Esophagus muscularis mucosa (tissue), 4 donors: ENCODE results near the gene FPGT. TPM values are rescaled to one million over a fixed set of nuclear protein-coding genes. Genes with fewer than 3 reads are reported as not detected.
"Not testable (repeated sequence)": the region's sequence is repeated elsewhere in the genome, so short reads cannot be mapped to it uniquely, and the experiment has no call there.

Experiments used
- DNase-seq: peaks from one replicate; pipeline ENCODE4 v3.0.0-alpha.2; 2017; ENCODE audit errors: extremely low spot score
- H3K27ac ChIP-seq, 4 donors: fragments of 200-600 bp; sonication (generic); replicated peaks in 1 of 4; 1 replicate in 3 of 4; 2 replicates in 1 of 4; pipeline ENCODE4 v1.5.1; 2016 to 2019; ENCODE audit warnings: mild to moderate bottlenecking in 1 of 4
- H3K27me3 ChIP-seq, 4 donors: fragments of 200-600 bp; sonication (generic); one replicate each; pipeline versions ENCODE4 v1.5.1 to v1.6.0; 2016 to 2019
- H3K36me3 ChIP-seq, 4 donors: fragments of 200-600 bp; sonication (generic); one replicate each; pipeline ENCODE4 v1.5.1; 2016 to 2019
- H3K4me1 ChIP-seq, 4 donors: fragments of 200-600 bp; sonication (generic); one replicate each; pipeline ENCODE4 v1.5.1; 2016 to 2019
- H3K4me3 ChIP-seq, 4 donors: fragments of 200-600 bp; sonication (generic); 1 replicate in 2 of 4; 2 replicates in 2 of 4; pipeline ENCODE4 v1.5.1; 2016 to 2019; ENCODE audit warnings: mild to moderate bottlenecking in 4 of 4, moderate library complexity in 1 of 4
- H3K9me3 ChIP-seq, 4 donors: fragments of 200-600 bp; sonication (generic); 1 replicate in 3 of 4; 2 replicates in 1 of 4; pipeline ENCODE4 v1.5.1; 2016 to 2019
- CTCF ChIP-seq, 3 experiments: fragments of 200-600 bp in 2 of 3; fragments of 450-650 bp in 1 of 3; sonication (generic) in 2 of 3; IDR thresholded peaks; one replicate each; pipeline ENCODE4 v1.5.1; 2017 to 2019; ENCODE audit warnings: antibody characterized with exemption in 3 of 3, mild to moderate bottlenecking in 2 of 3, moderate library complexity in 1 of 3
- EP300 ChIP-seq: sonication (generic); formaldehyde crosslinking; IDR thresholded peaks from one replicate; pipeline ENCODE4 v1.6.1; 2017; ENCODE audit warnings: antibody characterized with exemption
- POLR2A ChIP-seq: fragments of 450-650 bp; IDR thresholded peaks from one replicate; pipeline ENCODE4 v1.6.1; 2017; ENCODE audit warnings: antibody characterized with exemption, moderate library complexity, mild to moderate bottlenecking, low read depth
- POLR2AphosphoS5 ChIP-seq, 2 donors: sonication (generic); formaldehyde crosslinking; IDR thresholded peaks; one replicate each; pipeline ENCODE4 v1.6.1; 2017; ENCODE audit warnings: antibody characterized with exemption in 2 of 2
- WGBS: methylation state at CpG from one replicate; pipeline ENCODE4 v1.1.5; 2018; 5-methylcytosine and 5-hydroxymethylcytosine counted together
- intact Hi-C: fragments of 100-400 bp; cut with DNase I; formaldehyde crosslinking; loops from one replicate; pipeline ENCODE4 v1.15.1; 2023
- total RNA-seq, 4 donors: library from RNA; depleted of rRNA; stranded (reverse); fragments of >200 nt; gene quantifications; one replicate each; pipeline versions ENCODE4 v1.1.0 to v1.2.1, GENCODE V29; 2016

The FPGT gene
- total RNA-seq, result 10 to 100 TPM in 1 of 4 donors, 1 to 10 TPM in 3; 6.9 to 13.7 (median 8.1) TPM

- TF ChIP-seq POLR2AphosphoS5 (IDR thresholded peaks at IDR 0.05), result peak; percentile 93 to 95
- no peak for TF ChIP-seq EP300
- peak; percentile 40 for TF ChIP-seq POLR2A
- Histone ChIP-seq H3K36me3 (peaks cover 0 to 15% (median 10%) of the 10 kb centered on the region in 4 donors), H3K9me3 (no peaks in the 10 kb centered on the region), H3K4me1 (peaks cover 0 to 21% (median 17%) of the 10 kb centered on the region in 4 donors), H3K27me3 (no peaks in the 10 kb centered on the region), H3K27ac (peak within 1 kb of the TSS; percentile 77 to 86 (median 82)), H3K4me3 (peak within 1 kb of the TSS; percentile 63 to 72 (median 64))
- DNase-seq, result peak; percentile 98
- intact Hi-C loops, result no loop called here
- 4% methylated on average over 19 of the region's 41 CpGs for WGBS
These were observed at the start of gene FPGT, which contains the start of gene LRRIQ3 for GRCh38 chr1:74197657-74198552. Gene FPGT (plus strand): TSS chr1:74198242. CDS start chr1:74198279, 37 bp downstream. Gene LRRIQ3 (minus strand): TSS chr1:74198176. CDS start chr1:74183684, 14,492 bp downstream.

GRCh38 chr1:74160046-74160445 lies 38.0 kb upstream of the FPGT start:
- intact Hi-C loops, result no loop called here
- WGBS, result 71% methylated on average over 2 of the region's 2 CpGs
- H3K4me1 ChIP-seq, result no peaks in the 10 kb centered on the region
- no peak for DNase-seq
- H3K27ac ChIP-seq, result no peak overlapping the region
- H3K4me3 ChIP-seq, result no peak overlapping the region
- H3K9me3 ChIP-seq, result no peaks in the 10 kb centered on the region
- TF ChIP-seq POLR2A (no peak), CTCF (IDR thresholded peaks at IDR 0.05) (no peak), EP300 (no peak), POLR2AphosphoS5 (IDR thresholded peaks at IDR 0.05) (no peak)
- H3K27me3 ChIP-seq, result no peaks in the 10 kb centered on the region
- H3K36me3 ChIP-seq, result no peaks in the 10 kb centered on the region

GRCh38 chr1:74161497-74161896 lies 36.5 kb upstream of the FPGT start:
- no peak overlapping the region for H3K4me3 ChIP-seq
- no peaks in the 10 kb centered on the region for H3K9me3 ChIP-seq
- intact Hi-C loops, result no loop called here
- H3K4me1 ChIP-seq, result no peaks in the 10 kb centered on the region
- DNase-seq, result no peak
- no peak overlapping the region for H3K27ac ChIP-seq
- TF ChIP-seq EP300 (no peak), POLR2A (no peak), POLR2AphosphoS5 (IDR thresholded peaks at IDR 0.05) (no peak), CTCF (IDR thresholded peaks at IDR 0.05) (no peak)
- no peaks in the 10 kb centered on the region for H3K36me3 ChIP-seq
- H3K27me3 ChIP-seq, result no peaks in the 10 kb centered on the region

- H3K4me1 ChIP-seq, result no peaks in the 10 kb centered on the region
- no peaks in the 10 kb centered on the region for H3K36me3 ChIP-seq
- TF ChIP-seq CTCF (IDR thresholded peaks at IDR 0.05) (no peak), EP300 (no peak), POLR2A (no peak), POLR2AphosphoS5 (IDR thresholded peaks at IDR 0.05) (no peak)
- no peak for DNase-seq
- no peaks in the 10 kb centered on the region for H3K27me3 ChIP-seq
- intact Hi-C loops, result no loop called here
- H3K9me3 ChIP-seq, result no peaks in the 10 kb centered on the region
- no peak overlapping the region for H3K4me3 ChIP-seq
- WGBS, result 64% methylated on average over 5 of the region's 5 CpGs
- H3K27ac ChIP-seq, result no peak overlapping the region
These were observed 35.7 kb upstream of the FPGT start for GRCh38 chr1:74162333-74162732.

- H3K4me1 ChIP-seq, intact Hi-C loops, H3K27me3 ChIP-seq, H3K36me3 ChIP-seq, DNase-seq, H3K4me3 ChIP-seq, H3K27ac ChIP-seq: not testable (repeated sequence)
- H3K9me3 ChIP-seq, result peaks cover 0 to 15% (median 7%) of the 10 kb centered on the region in 4 donors
- WGBS, result 95% methylated on average over 1 of the region's 1 CpG
These were observed 23.6 kb upstream of the FPGT start for GRCh38 chr1:74174423-74174822.
